ENCODE measurements around the gene PRPF6. TPM values are rescaled to one million over a fixed set of nuclear protein-coding genes. Genes with fewer than 3 reads are reported as not detected.

The PRPF6 gene
- total RNA-seq, 1 donor from 2014 or later: 48.4 TPM

- no peaks in the 10 kb centered on the region for H3K27me3 ChIP-seq (ENCODE audit: control insufficient read depth, insufficient read depth, low read length)
- DNase-seq (ENCODE audit: low read depth) (no peak), FAIRE-seq (no peak)
- no peak for TF ChIP-seq CTCF (IDR thresholded peaks at IDR 0.05; ENCODE audit: insufficient read depth, low read length, severe bottlenecking)
- H3K4me3 ChIP-seq (ENCODE audit: low read depth, low read length): no peak overlapping the region
- peaks cover 44% of the 10 kb centered on the region for H3K36me3 ChIP-seq (ENCODE audit: control insufficient read depth, insufficient read depth, low read length)
These were observed 41.9 kb downstream of the PRPF6 start for GRCh38 chr20:64022671-64023360.

- no peak for FAIRE-seq
- H3K36me3 ChIP-seq (ENCODE audit: control insufficient read depth, insufficient read depth, low read length): peaks cover 45% of the 10 kb centered on the region
- TF ChIP-seq CTCF (IDR thresholded peaks at IDR 0.05; ENCODE audit: insufficient read depth, low read length, severe bottlenecking): no peak
These were observed 42.6 kb downstream of the PRPF6 start for GRCh38 chr20:64023361-64024140.

GRCh38 chr20:64024141-64024990 lies 43.4 kb downstream of the PRPF6 start:
- FAIRE-seq: no peak
- H3K4me3 ChIP-seq (ENCODE audit: low read depth, low read length): no peak overlapping the region
- H3K36me3 ChIP-seq (ENCODE audit: control insufficient read depth, insufficient read depth, low read length): peaks cover 44% of the 10 kb centered on the region
- DNase-seq (ENCODE audit: low read depth): no peak
- no peak for TF ChIP-seq CTCF (IDR thresholded peaks at IDR 0.05; ENCODE audit: insufficient read depth, low read length, severe bottlenecking)
- H3K27me3 ChIP-seq (ENCODE audit: control insufficient read depth, insufficient read depth, low read length): no peaks in the 10 kb centered on the region

More at GRCh38 chr20:64023361-64024140, 42.6 kb downstream of the PRPF6 start:
- no peaks in the 10 kb centered on the region for H3K27me3 ChIP-seq (ENCODE audit: control insufficient read depth, insufficient read depth, low read length)
- DNase-seq (ENCODE audit: low read depth): no peak
- H3K4me3 ChIP-seq (ENCODE audit: low read depth, low read length): no peak overlapping the region

GRCh38 chr20:64025101-64025825 lies 44.3 kb downstream of the PRPF6 start:
- H3K27me3 ChIP-seq (ENCODE audit: control insufficient read depth, insufficient read depth, low read length): no peaks in the 10 kb centered on the region
- TF ChIP-seq CTCF (IDR thresholded peaks at IDR 0.05; ENCODE audit: insufficient read depth, low read length, severe bottlenecking): no peak
- H3K4me3 ChIP-seq (ENCODE audit: low read depth, low read length): no peak overlapping the region
- FAIRE-seq (no peak), DNase-seq (ENCODE audit: low read depth) (no peak)
- peaks cover 47% of the 10 kb centered on the region for H3K36me3 ChIP-seq (ENCODE audit: control insufficient read depth, insufficient read depth, low read length)

GRCh38 chr20:64025826-64026412 lies 45.0 kb downstream of the PRPF6 start:
- FAIRE-seq (no peak), DNase-seq (ENCODE audit: low read depth) (no peak)
- Histone ChIP-seq H3K27me3 (ENCODE audit: control insufficient read depth, insufficient read depth, low read length) (no peaks in the 10 kb centered on the region), H3K4me3 (ENCODE audit: low read depth, low read length) (no peak overlapping the region), H3K36me3 (ENCODE audit: control insufficient read depth, insufficient read depth, low read length) (peaks cover 50% of the 10 kb centered on the region)
- no peak for TF ChIP-seq CTCF (IDR thresholded peaks at IDR 0.05; ENCODE audit: insufficient read depth, low read length, severe bottlenecking)
